Stimulated activated naive CD8-positive, alpha-beta T cell treated with anti-CD3 and anti-CD28 coated beads, Interleukin-15, Interleukin-2, amounts not matched to agents 100 ng/mL and 50 ng/mL, for 24 hours (primary cell): ENCODE measurements around the gene EFHC1.

ENCODE experiments used
- H3K27ac Mint-ChIP-seq: one replicate; pipeline ENCODE4 v1.8.0; 2021; ENCODE audit warnings: mild to moderate bottlenecking, mixed read lengths
- H3K27me3 Mint-ChIP-seq: one replicate; pipeline ENCODE4 v1.8.0; 2021; ENCODE audit warnings: mixed read lengths
- H3K36me3 Mint-ChIP-seq: one replicate; pipeline ENCODE4 v1.8.0; 2021; ENCODE audit warnings: low read depth, mixed read lengths
- H3K4me1 Mint-ChIP-seq: one replicate; pipeline ENCODE4 v1.8.0; 2021; ENCODE audit warnings: low read depth, mixed read lengths
- H3K4me3 Mint-ChIP-seq: one replicate; pipeline ENCODE4 v1.8.0; 2021; ENCODE audit warnings: mild to moderate bottlenecking, mixed read lengths
- H3K9me3 Mint-ChIP-seq: one replicate; pipeline ENCODE4 v1.8.0; 2021; ENCODE audit warnings: mixed read lengths

Gene EFHC1

DNA sequence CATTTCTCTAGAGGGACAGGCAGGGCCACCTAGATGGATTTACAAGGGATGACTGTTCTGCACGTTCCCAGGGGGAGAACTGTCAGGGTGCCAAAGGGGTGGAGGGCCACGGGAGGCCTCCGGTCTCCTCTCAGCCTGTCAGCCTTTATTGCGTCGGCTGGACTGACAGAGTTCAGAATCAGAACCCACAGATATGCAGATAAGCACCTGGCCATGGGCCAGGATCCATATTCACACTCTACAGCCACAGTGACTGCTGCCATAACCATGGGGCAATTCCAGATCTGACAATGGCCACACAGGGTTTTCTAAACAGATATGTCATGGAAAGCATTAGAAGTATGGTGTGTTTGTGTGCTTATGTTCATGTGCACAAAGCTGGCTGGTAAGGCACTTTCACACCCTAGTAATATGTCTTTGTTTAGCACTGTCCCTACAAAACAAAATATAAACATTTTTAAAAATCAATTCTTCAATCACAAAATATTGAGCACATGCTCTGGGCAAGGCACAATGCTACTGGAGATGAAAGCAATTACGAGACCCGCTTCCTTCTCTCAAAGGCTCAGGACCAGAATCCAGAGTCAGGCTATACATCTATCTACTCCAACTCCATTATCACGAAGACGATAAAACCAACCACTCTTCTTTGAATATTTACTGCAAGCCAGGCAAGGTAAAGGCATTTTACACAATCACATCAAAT is 127.7 kb downstream of the EFHC1 start:
- Mint-ChIP-seq H3K36me3 (no peaks in the 10 kb centered on the region), H3K27ac (no peak overlapping the region)

DNA sequence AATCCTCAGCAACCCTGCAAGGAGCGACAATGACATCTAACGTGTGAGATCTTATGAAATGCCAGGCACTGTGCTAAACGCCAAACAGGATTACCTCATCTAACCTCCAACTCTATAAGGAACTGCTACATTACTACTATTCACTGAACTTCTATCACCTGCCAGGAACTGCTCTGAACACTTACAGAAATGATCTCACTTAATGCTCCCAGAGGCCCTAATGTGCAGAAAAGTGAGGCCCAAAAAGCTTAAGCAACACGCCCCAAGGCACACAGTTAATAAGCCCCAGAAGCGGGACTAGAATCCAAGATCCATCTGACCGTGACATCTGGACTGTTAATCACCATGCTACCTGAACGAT is 128.2 kb downstream of the EFHC1 start:
- H3K9me3 Mint-ChIP-seq: no peaks in the 10 kb centered on the region
- no peaks in the 10 kb centered on the region for H3K27me3 Mint-ChIP-seq
- peaks cover 3% of the 10 kb centered on the region for H3K4me1 Mint-ChIP-seq
- H3K36me3 Mint-ChIP-seq: no peaks in the 10 kb centered on the region
- no peak overlapping the region for H3K4me3 Mint-ChIP-seq
- H3K27ac Mint-ChIP-seq: no peak overlapping the region

More for the DNA sequence above, 127.7 kb downstream of the EFHC1 start:
- H3K4me3 Mint-ChIP-seq: no peak overlapping the region
- H3K27me3 Mint-ChIP-seq: no peaks in the 10 kb centered on the region
- peaks cover 3% of the 10 kb centered on the region for H3K4me1 Mint-ChIP-seq
- H3K9me3 Mint-ChIP-seq: no peaks in the 10 kb centered on the region

- Mint-ChIP-seq H3K9me3 (no peaks in the 10 kb centered on the region), H3K36me3 (no peaks in the 10 kb centered on the region), H3K4me1 (peaks cover 3% of the 10 kb centered on the region), H3K27me3 (no peaks in the 10 kb centered on the region), H3K4me3 (no peak overlapping the region), H3K27ac (no peak overlapping the region)
Measured at GRCh38 chr6:52548999-52549398, 128.9 kb downstream of the EFHC1 start.

- no peaks in the 10 kb centered on the region for H3K9me3 Mint-ChIP-seq
- no peaks in the 10 kb centered on the region for H3K36me3 Mint-ChIP-seq
- H3K27me3 Mint-ChIP-seq: no peaks in the 10 kb centered on the region
- peaks cover 1% of the 10 kb centered on the region for H3K4me1 Mint-ChIP-seq
- no peak overlapping the region for H3K27ac Mint-ChIP-seq
- no peak overlapping the region for H3K4me3 Mint-ChIP-seq
Measured at GRCh38 chr6:52549428-52549827, 129.3 kb downstream of the EFHC1 start.

GRCh38 chr6:52550014-52550575 is 130.0 kb downstream of the EFHC1 start:
- H3K9me3 Mint-ChIP-seq: no peaks in the 10 kb centered on the region
- H3K27ac Mint-ChIP-seq: no peak overlapping the region
- no peaks in the 10 kb centered on the region for H3K36me3 Mint-ChIP-seq
- no peak overlapping the region for H3K4me3 Mint-ChIP-seq
- no peaks in the 10 kb centered on the region for H3K27me3 Mint-ChIP-seq
- H3K4me1 Mint-ChIP-seq: no peaks in the 10 kb centered on the region

DNA sequence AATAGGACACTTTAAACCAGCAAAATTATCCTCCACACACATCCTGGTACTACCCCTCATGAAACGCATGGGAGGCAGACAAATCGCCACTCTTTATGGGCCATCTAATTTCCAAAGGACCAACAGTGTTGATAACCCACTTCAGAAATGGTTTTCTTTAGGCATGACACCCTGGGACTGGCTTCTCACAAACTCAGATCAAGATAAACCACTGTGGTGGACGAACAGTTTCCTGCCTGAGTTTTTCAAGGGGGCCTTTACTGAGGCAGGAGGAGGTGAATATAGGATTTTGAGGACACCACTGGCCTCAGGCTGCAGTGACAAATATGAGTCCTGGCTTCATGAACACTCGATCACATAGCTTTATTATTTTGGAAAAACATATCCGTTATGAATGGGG is 130.7 kb downstream of the EFHC1 start:
- Mint-ChIP-seq H3K36me3 (no peaks in the 10 kb centered on the region), H3K27ac (no peak overlapping the region), H3K9me3 (no peaks in the 10 kb centered on the region), H3K4me3 (no peak overlapping the region), H3K27me3 (no peaks in the 10 kb centered on the region), H3K4me1 (no peaks in the 10 kb centered on the region)

GRCh38 chr6:52551483-52552277 is 131.5 kb downstream of the EFHC1 start:
- H3K4me3 Mint-ChIP-seq: no peak overlapping the region
- H3K9me3 Mint-ChIP-seq: no peaks in the 10 kb centered on the region
- H3K27ac Mint-ChIP-seq: no peak overlapping the region
- no peaks in the 10 kb centered on the region for H3K27me3 Mint-ChIP-seq
- no peaks in the 10 kb centered on the region for H3K36me3 Mint-ChIP-seq
- H3K4me1 Mint-ChIP-seq: no peaks in the 10 kb centered on the region

DNA sequence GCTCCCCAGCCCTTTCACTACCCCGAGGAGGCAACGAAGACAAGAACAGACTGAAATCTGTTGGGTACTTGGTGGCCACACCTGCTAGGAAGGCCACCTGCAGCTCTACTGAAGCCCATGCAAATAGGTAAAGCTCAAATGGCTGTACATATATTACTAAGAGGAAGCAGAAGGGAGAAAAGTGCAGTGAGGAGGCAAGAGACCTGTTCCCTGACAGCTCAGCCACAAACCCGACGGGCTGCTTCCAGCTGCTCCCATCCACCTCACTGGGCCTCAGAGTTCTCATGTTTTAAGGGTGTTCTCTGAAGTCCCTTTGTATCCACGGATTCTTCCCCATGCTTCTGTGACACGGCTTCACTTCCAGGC is 132.1 kb downstream of the EFHC1 start:
- no peaks in the 10 kb centered on the region for H3K4me1 Mint-ChIP-seq
- H3K36me3 Mint-ChIP-seq: no peaks in the 10 kb centered on the region
- H3K27me3 Mint-ChIP-seq: no peaks in the 10 kb centered on the region
- H3K27ac Mint-ChIP-seq: no peak overlapping the region
- H3K4me3 Mint-ChIP-seq: no peak overlapping the region
- H3K9me3 Mint-ChIP-seq: no peaks in the 10 kb centered on the region

GRCh38 chr6:52553158-52553557 is 133.0 kb downstream of the EFHC1 start:
- Mint-ChIP-seq H3K4me1 (no peaks in the 10 kb centered on the region), H3K27me3 (no peaks in the 10 kb centered on the region), H3K27ac (no peak overlapping the region), H3K36me3 (no peaks in the 10 kb centered on the region), H3K9me3 (no peaks in the 10 kb centered on the region), H3K4me3 (no peak overlapping the region)

- H3K4me1 Mint-ChIP-seq: no peaks in the 10 kb centered on the region
- no peak overlapping the region for H3K4me3 Mint-ChIP-seq
- no peak overlapping the region for H3K27ac Mint-ChIP-seq
- H3K36me3 Mint-ChIP-seq: no peaks in the 10 kb centered on the region
- no peaks in the 10 kb centered on the region for H3K9me3 Mint-ChIP-seq
- H3K27me3 Mint-ChIP-seq: no peaks in the 10 kb centered on the region
Measured at GRCh38 chr6:52553719-52554118, 133.6 kb downstream of the EFHC1 start.

DNA sequence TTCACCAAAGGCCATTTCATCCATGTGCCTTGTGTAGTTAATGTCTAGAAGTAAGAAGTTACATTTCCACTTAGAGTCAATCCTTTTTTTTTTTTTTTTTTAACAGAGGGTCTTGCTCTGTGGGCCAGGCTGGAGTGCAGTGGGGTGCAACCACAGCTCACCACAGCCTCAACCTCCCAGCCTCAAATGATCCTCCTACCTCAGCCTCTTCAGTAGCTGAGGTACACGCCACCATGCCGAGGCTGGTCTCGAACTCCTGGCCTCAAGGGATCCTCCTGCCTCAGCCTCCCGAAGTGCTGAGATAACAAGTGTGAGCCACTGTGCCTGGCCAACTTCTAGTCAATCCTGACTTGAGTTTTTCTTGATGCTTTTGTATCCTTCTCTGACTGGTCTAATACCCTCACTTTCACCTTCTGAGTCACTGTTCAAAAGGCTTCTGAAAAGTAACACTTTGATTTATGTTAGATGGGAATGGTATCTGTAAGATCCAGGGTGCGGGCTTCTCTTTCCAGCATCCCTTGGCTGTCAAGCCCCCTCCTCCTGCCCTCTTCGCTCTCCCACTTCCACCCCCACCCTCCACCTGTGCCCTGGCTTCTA is 134.6 kb downstream of the EFHC1 start:
- no peak overlapping the region for H3K27ac Mint-ChIP-seq
- no peak overlapping the region for H3K4me3 Mint-ChIP-seq
- no peaks in the 10 kb centered on the region for H3K4me1 Mint-ChIP-seq
- no peaks in the 10 kb centered on the region for H3K9me3 Mint-ChIP-seq
- no peaks in the 10 kb centered on the region for H3K36me3 Mint-ChIP-seq
- no peaks in the 10 kb centered on the region for H3K27me3 Mint-ChIP-seq

GRCh38 chr6:52555518-52556233 is 135.5 kb downstream of the EFHC1 start:
- Mint-ChIP-seq H3K36me3 (no peaks in the 10 kb centered on the region), H3K27ac (no peak overlapping the region), H3K27me3 (no peaks in the 10 kb centered on the region), H3K9me3 (no peaks in the 10 kb centered on the region), H3K4me1 (no peaks in the 10 kb centered on the region), H3K4me3 (no peak overlapping the region)

- Mint-ChIP-seq H3K27ac (no peak overlapping the region), H3K36me3 (no peaks in the 10 kb centered on the region), H3K9me3 (no peaks in the 10 kb centered on the region)
Measured at GRCh38 chr6:52557389-52558265, 137.5 kb downstream of the EFHC1 start.

More at GRCh38 chr6:52557389-52558265, 137.5 kb downstream of the EFHC1 start:
- Mint-ChIP-seq H3K4me1 (no peaks in the 10 kb centered on the region), H3K4me3 (no peak overlapping the region), H3K27me3 (no peaks in the 10 kb centered on the region)
